Neural progenitor cell (in vitro differentiated cells): Measurements from ENCODE around the gene PTPA. TPM values are rescaled to one million over a fixed set of nuclear protein-coding genes. Genes with fewer than 3 reads are reported as not detected.

ENCODE experiments used
- DNase-seq: peaks from one replicate; pipeline ENCODE4 v3.0.0-alpha.2; 2016; ENCODE audit warnings: low spot score
- H2AFZ ChIP-seq: fragments of 200-600 bp; sonication (generic); replicated peaks from 2 replicates; pipeline ENCODE4 v1.6.1; 2016; ENCODE audit warnings: antibody characterized with exemption
- H3F3A ChIP-seq: fragments of 200-600 bp; sonication (generic); 2 replicates; pipeline ENCODE4 v1.6.1; 2016; ENCODE audit warnings: antibody characterized with exemption, low read depth
- H3K27ac ChIP-seq: fragments of 200-600 bp; sonication (generic); 2 replicates; pipeline ENCODE4 v1.5.1; 2016; ENCODE audit warnings: mild to moderate bottlenecking
- H3K27me3 ChIP-seq: fragments of 200-600 bp; sonication (generic); 2 replicates; pipeline ENCODE4 v1.6.1; 2016; ENCODE audit warnings: mild to moderate bottlenecking, moderate library complexity
- H3K36me3 ChIP-seq: fragments of 200-600 bp; sonication (generic); 2 replicates; pipeline ENCODE4 v1.5.1; 2016
- H3K4me1 ChIP-seq: fragments of 200-600 bp; sonication (generic); 2 replicates; pipeline ENCODE4 v1.6.1; 2016; ENCODE audit warnings: mixed run types
- H3K4me2 ChIP-seq: fragments of 200-600 bp; sonication (generic); 2 replicates; pipeline ENCODE4 v1.6.1; 2016
- H3K4me3 ChIP-seq: fragments of 200-600 bp; sonication (generic); 2 replicates; pipeline ENCODE4 v1.5.1; 2016
- H3K79me2 ChIP-seq: fragments of 200-600 bp; sonication (generic); 2 replicates; pipeline ENCODE4 v1.6.1; 2016; ENCODE audit warnings: low read depth
- H3K9ac ChIP-seq: fragments of 200-600 bp; sonication (generic); 2 replicates; pipeline ENCODE4 v1.6.1; 2016
- H3K9me3 ChIP-seq: fragments of 200-600 bp; sonication (generic); 2 replicates; pipeline ENCODE4 v1.5.1; 2016; ENCODE audit warnings: low read depth
- H4K20me1 ChIP-seq: fragments of 200-600 bp; sonication (generic); 2 replicates; pipeline ENCODE4 v1.6.1; 2016; ENCODE audit warnings: low read depth
- H3K27ac Mint-ChIP-seq: 3 replicates; pipeline ENCODE4 v1.8.0; 2021; ENCODE audit warnings: mixed read lengths
- H3K27me3 Mint-ChIP-seq: 2 replicates; pipeline ENCODE4 v1.8.0; 2022; ENCODE audit warnings: low read depth, mild to moderate bottlenecking, inconsistent platforms, moderate library complexity, mixed read lengths; ENCODE audit not compliant: insufficient read depth
- H3K36me3 Mint-ChIP-seq: 3 replicates; pipeline ENCODE4 v1.8.0; 2021; ENCODE audit warnings: mixed read lengths
- H3K4me1 Mint-ChIP-seq: 3 replicates; pipeline ENCODE4 v1.8.0; 2021; ENCODE audit warnings: mixed read lengths
- H3K4me3 Mint-ChIP-seq: 3 replicates; pipeline ENCODE4 v1.8.0; 2021; ENCODE audit warnings: mild to moderate bottlenecking, moderate library complexity, mixed read lengths
- H3K9me3 Mint-ChIP-seq: 3 replicates; pipeline ENCODE4 v1.8.0; 2020; ENCODE audit warnings: mixed read lengths
- EZH2 ChIP-seq: fragments of 200-600 bp; sonication (generic); IDR thresholded peaks from 2 replicates; pipeline ENCODE4 v1.6.1; 2017; ENCODE audit warnings: antibody characterized with exemption, mild to moderate bottlenecking, moderate library complexity
- EZH2phosphoT487 ChIP-seq: fragments of 200-600 bp; sonication (generic); IDR thresholded peaks from 2 replicates; pipeline ENCODE4 v1.6.1; 2017; ENCODE audit warnings: antibody characterized with exemption
- total RNA-seq: library from RNA; depleted of rRNA; stranded (reverse); fragments of >200 nt; gene quantifications from 2 replicates; pipeline ENCODE4 v1.2.3, GENCODE V29; 2015; ENCODE audit warnings: low replicate concordance
- TF ChIP-seq, protein P1 (sequence below): fragments of 200-600 bp; sonication (generic); IDR thresholded peaks from 2 replicates; pipeline ENCODE4 v1.5.1; 2017; ENCODE audit warnings: antibody characterized with exemption, mild to moderate bottlenecking

The PTPA gene
- total RNA-seq, 1 donor from 2014 or later, result 82.4 TPM

DNA sequence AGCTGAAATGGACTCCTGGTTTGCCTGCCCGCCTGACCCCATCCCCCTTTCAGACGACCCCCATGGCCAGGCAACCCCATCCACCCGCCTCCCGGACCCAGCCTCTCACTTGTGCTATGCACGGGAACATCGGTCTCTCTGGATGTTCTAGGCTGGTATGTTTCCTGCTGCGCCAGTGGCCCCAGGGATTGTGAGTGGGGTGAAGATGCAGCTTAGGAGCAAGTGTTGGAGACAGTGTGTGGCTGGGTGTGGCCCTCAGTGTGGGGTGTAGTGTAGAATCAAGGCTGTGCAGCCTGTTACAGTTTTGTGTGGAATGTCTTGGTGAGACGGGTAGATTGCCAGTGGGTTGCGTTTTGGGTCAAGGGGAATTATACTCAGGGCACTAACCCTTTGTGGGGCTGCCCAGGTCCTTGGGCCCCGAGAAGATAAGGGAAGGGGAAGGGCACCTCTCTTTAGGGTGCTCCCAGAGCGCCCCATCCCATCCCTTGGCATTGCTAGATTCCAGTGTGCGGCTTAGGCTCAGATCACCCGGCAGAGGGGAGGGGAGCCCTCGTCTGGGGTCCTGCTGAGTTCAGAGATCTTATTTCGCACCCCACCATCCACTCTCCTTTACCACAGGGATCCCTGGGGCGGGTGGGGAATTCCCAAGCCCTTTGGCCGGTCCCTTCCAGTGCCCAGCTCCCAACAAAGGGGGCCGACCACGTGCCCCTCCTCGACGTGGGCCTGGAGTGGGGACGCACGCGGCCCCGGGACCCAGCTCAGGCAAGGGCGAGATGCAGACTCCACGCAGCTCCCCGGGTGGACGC lies 62.3 kb downstream of the PTPA start:
- H3K27me3 Mint-ChIP-seq, result peaks cover 11% of the 10 kb centered on the region
- H3K4me3 Mint-ChIP-seq, result peak overlapping the region; percentile 82
- Histone ChIP-seq H3F3A (peaks cover 31% of the 10 kb centered on the region), H3K27ac (no peak overlapping the region), H3K27me3 (peaks cover 12% of the 10 kb centered on the region), H3K9me3 (no peaks in the 10 kb centered on the region), H3K4me3 (peak overlapping the region; percentile 76), H3K9ac (no peak overlapping the region), H3K79me2 (peaks cover 18% of the 10 kb centered on the region), H3K4me1 (peaks cover 21% of the 10 kb centered on the region), H4K20me1 (peaks cover 14% of the 10 kb centered on the region), H3K36me3 (no peaks in the 10 kb centered on the region), H3K4me2 (peak overlapping the region; percentile 97), H2AFZ (no peak overlapping the region)
- H3K9me3 Mint-ChIP-seq, result no peaks in the 10 kb centered on the region
- peaks cover 38% of the 10 kb centered on the region for H3K4me1 Mint-ChIP-seq
- H3K27ac Mint-ChIP-seq, result peak overlapping the region; percentile 53
- TF ChIP-seq EZH2, result no peak
- TF ChIP-seq EZH2phosphoT487, result no peak
- TF ChIP-seq, protein P1, sequence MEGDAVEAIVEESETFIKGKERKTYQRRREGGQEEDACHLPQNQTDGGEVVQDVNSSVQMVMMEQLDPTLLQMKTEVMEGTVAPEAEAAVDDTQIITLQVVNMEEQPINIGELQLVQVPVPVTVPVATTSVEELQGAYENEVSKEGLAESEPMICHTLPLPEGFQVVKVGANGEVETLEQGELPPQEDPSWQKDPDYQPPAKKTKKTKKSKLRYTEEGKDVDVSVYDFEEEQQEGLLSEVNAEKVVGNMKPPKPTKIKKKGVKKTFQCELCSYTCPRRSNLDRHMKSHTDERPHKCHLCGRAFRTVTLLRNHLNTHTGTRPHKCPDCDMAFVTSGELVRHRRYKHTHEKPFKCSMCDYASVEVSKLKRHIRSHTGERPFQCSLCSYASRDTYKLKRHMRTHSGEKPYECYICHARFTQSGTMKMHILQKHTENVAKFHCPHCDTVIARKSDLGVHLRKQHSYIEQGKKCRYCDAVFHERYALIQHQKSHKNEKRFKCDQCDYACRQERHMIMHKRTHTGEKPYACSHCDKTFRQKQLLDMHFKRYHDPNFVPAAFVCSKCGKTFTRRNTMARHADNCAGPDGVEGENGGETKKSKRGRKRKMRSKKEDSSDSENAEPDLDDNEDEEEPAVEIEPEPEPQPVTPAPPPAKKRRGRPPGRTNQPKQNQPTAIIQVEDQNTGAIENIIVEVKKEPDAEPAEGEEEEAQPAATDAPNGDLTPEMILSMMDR, result no peak
- peak; percentile 37 for DNase-seq
- H3K36me3 Mint-ChIP-seq, result no peaks in the 10 kb centered on the region

DNA sequence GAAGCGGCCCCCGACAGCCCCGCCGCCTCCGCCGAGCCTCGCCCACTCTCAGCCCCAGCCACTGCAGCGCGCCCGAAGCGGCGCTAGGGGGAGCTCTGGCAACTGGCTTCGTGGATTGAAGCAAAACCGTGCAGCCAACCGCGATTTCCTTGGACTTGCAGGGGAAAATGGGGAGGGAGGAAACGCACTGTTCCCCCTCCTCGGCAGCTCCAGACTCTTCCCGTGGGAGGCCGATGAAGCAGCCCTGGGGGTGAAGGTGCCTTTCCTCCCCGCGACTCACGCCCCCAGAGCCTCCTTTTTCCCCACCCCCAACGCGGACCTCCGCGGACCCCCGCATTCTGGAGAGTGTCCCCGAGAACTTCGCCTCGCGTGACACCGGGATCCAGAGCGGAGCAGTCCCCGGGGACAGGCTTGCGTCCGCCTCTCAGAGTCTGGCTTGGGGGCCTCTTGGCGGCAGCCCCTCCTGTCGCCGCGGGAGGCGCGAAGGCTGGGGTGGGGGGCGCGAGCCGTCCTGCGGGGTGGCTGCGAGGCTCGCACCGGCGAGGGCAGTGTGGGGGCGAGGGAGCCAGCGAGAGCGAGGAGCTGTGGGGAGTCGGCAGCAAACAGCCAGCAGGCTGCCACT lies 63.0 kb downstream of the PTPA start:
- Mint-ChIP-seq H3K27me3 (peaks cover 11% of the 10 kb centered on the region), H3K27ac (no peak overlapping the region), H3K4me3 (peak overlapping the region; percentile 95), H3K9me3 (no peaks in the 10 kb centered on the region), H3K4me1 (peaks cover 40% of the 10 kb centered on the region), H3K36me3 (no peaks in the 10 kb centered on the region)
- Histone ChIP-seq H3F3A (peaks cover 38% of the 10 kb centered on the region), H3K79me2 (peaks cover 18% of the 10 kb centered on the region), H3K27ac (no peak overlapping the region), H3K4me2 (peak overlapping the region; percentile 97), H3K9me3 (no peaks in the 10 kb centered on the region), H4K20me1 (peaks cover 14% of the 10 kb centered on the region), H2AFZ (no peak overlapping the region), H3K27me3 (peaks cover 12% of the 10 kb centered on the region), H3K4me3 (peak overlapping the region; percentile 76), H3K36me3 (no peaks in the 10 kb centered on the region), H3K4me1 (peaks cover 22% of the 10 kb centered on the region), H3K9ac (no peak overlapping the region)
- peak; percentile 92 for DNase-seq
- TF ChIP-seq EZH2 (peak; percentile 33), EZH2phosphoT487 (no peak)
- TF ChIP-seq, protein P1, result peak; percentile 90

DNA sequence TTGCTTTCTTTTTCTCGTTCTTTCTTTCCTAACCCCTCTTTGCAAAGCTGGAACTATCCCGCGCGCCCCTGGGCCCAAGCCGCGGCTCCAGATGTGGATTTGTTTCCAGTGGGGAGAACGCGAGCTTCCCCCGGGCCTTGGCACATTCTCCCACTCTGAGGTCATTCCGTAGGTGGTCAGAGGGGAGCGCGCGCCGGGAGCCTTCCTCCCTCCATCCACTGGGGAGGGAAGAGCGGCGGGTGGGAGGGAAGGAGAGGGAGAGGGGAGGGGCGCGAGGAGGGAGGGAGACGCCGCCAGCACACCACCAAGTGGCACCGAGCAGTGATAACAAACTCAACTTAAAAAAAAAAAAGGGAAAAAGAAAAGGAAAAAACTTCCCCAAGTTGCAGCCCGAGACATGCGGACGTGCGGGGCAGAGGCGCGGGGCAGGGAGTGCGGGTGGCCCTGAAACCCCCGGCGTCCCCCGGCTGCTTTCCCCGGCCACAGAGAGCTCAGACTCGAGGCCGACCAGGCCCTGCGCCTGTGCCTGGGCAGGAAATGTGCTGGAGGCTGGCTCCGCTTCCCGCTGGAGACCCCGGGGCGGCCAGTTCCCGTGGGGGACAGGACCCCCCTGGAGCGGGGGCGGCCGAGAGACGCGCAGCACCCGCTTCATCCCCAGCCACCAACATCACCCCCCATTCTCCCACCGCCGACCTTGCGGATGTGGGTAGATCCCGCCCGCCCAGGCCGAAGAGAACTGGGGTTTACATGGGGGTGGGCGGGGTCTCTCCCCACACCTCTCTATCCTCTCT lies 63.7 kb downstream of the PTPA start:
- Mint-ChIP-seq H3K9me3 (no peaks in the 10 kb centered on the region), H3K27me3 (peaks cover 11% of the 10 kb centered on the region), H3K36me3 (no peaks in the 10 kb centered on the region), H3K27ac (peak overlapping the region; percentile 76), H3K4me1 (peaks cover 47% of the 10 kb centered on the region), H3K4me3 (peak overlapping the region; percentile 95)
- Histone ChIP-seq H3K9me3 (no peaks in the 10 kb centered on the region), H3K79me2 (peaks cover 18% of the 10 kb centered on the region), H3K9ac (no peak overlapping the region), H3F3A (peaks cover 45% of the 10 kb centered on the region), H2AFZ (no peak overlapping the region), H3K27ac (no peak overlapping the region), H3K4me3 (peak overlapping the region; percentile 76), H3K4me2 (peak overlapping the region; percentile 97), H3K36me3 (no peaks in the 10 kb centered on the region), H4K20me1 (peaks cover 14% of the 10 kb centered on the region), H3K4me1 (peaks cover 29% of the 10 kb centered on the region), H3K27me3 (peaks cover 18% of the 10 kb centered on the region)
- TF ChIP-seq, protein P1, result no peak
- TF ChIP-seq EZH2 (no peak), EZH2phosphoT487 (no peak)
- DNase-seq, result peak; percentile 79
